GM18520 (cell line): ENCODE data around the gene EHMT1.

Experiments
- ATAC-seq: cut with Tn5 transposase; IDR thresholded peaks from one replicate; pipeline ENCODE4 v1.9.1; 2021; ENCODE audit not compliant: unreplicated experiment

EHMT1 gene

DNA sequence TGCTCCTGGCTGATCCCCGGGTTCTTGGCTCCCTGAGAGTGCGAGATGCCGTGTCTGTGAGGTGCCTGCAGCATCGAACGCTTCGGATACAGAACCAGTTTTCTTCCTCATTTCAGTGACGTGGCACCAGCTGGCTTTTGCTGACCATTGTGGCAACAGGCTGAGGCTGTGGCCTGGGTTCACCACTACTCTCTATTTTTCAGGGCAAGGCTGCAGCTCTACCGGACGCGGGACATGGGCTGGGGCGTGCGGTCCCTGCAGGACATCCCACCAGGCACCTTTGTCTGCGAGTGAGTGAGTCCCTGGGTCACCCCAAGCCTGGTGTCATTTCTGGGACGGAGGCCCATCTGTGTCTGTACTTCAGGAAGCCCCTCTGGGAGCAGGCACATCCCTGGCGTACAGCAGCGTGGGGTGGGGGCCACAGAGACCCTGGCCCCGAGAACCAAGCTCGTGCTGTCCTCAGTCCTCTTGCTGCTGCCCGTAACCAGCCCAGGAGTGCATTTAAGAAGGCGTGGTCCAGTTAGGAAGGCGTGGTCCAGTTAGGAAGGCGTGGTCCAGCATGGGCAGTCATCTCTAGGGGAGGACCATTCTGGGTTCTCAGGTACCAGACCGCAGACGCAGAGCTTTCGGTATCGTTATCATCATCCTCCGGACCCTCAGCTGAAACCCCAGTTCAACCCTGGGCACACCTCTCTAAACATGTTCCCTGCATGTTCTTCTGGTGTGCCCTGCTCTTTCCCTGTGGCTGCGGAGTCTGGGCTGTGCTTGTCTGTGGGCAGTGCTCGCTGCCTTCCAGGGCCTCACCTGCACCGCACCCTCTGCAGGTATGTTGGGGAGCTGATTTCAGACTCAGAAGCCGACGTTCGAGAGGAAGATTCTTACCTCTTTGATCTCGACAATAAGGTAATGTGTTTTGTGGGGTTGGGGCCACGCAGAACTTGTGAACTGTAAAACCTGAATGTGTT is 198.7 kb downstream of the EHMT1 start:
- no peak for ATAC-seq

DNA sequence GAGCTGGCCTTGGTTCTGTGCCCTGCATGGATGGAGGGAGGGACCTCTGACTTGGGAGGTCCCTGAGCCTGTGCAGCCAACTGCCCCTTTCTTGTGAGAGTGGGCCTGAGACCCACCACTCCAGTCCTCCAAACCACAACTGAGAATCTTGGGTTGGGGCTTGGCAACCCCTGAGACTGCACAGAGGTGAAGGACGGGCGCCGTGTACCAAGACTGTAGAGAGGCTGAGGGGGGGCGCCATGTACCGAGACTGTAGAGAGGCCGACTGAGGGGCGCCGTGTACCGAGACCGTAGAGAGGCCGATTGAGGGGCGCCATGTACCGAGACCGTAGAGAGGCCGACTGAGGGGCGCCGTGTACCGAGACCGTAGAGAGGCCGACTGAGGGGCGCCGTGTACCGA is 199.5 kb downstream of the EHMT1 start:
- ATAC-seq = no peak

GRCh38 chr9:137820161-137820855 is 201.5 kb downstream of the EHMT1 start:
- ATAC-seq = no peak

GRCh38 chr9:137823986-137824771 is 205.4 kb downstream of the EHMT1 start:
- ATAC-seq = no peak

DNA sequence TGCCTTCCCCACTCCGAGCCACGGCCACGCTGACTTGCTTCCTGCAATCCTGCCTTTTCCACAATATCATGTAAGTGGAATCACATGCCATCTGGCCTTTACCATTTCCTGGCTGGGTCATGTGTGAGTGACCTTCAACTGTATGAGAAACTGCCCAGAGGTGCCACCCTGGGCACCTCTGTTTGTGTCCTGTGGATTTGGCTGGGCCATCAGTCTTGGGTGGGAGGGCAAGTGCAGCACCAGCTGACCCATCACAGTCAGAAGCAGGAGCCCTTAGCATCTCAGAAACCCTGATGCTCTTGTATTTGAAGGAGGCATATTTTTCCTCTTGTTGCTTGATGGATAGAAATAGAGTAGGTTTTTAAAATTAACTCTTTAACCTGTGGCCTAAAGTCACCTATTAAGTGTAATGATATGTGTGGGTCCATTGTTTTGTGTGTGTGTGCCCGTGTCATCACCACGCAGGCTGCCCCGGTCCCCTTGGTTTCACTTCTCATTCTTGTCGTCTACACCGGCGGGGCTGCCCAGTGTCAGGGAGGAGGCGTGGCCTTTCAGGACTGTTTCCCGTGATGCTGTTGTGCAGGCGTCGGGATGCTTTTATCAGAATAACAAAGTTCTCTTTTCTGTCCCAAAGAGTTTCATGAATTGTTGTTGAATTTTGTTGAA is 206.7 kb downstream of the EHMT1 start:
- ATAC-seq = no peak

GRCh38 chr9:137827908-137828526 is 209.2 kb downstream of the EHMT1 start:
- ATAC-seq = no peak

DNA sequence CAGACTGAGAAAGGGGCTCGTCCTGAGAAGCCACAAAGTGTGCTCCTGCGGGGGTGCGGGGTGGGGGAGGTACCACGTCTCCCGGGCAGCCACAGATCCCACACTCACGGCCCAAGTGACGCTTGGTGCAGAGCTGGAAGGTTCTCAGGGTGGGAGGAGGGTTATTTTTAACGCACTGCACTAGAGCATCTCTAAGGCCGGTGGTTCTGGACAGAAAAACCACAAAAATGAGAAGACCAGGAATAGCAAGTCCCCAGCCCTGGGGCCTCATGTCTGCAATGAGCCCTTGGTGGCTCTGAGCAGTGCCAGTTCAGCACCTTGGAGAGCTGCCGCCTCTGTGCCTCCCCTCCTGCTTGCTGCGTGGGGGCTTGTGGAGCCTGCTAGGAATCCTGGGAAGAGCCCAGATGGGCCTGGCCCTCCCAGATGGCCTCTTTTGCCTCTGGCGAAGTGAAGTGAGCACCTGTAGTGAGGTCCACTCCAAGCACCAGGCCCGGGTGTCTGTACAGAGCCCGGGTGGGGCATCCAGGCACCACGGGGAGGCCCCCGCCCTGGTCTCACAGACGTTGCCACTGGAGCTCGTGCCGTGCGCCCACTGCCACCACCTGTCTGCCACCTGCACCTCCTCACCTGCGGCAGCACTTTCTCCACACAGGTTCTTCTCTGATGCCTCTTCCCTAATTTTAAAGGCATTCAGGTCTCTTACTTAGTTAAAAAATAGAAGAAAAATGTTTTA is 209.9 kb downstream of the EHMT1 start:
- no peak for ATAC-seq

DNA sequence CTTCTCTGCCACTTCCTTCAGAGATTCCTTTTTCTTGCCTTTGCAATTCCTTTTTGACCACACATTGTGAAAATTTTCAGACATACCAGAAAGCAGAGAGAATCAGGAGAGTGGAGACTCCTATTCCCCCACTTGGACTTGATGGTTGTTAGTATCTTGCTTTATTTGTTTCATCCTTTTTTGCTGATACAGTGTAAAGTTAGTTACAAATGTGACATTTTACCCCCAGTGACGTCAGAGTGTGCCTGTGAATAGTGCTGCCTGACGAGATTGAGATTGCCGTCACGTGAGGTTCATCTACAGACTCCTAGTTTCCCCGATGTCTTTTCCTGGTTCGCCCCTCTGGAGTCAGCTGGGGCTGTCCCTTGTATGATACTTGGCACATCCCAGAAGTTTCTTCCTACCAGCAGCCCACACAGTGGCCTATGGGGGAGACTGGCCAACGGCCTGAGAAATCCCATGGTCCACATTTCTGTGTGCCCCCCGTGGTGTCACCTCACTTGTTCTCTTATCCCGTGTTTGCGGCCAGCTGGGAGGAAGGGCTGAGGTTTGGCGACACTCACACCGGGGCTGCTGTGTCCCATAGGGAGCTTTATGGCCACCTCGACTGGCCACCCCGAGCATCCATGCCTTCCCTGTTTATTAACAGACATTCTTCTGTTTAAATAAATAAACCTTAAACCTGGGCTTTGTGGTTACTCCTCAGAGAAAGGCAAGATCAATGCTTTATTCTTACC is 210.6 kb downstream of the EHMT1 start:
- ATAC-seq = no peak

DNA sequence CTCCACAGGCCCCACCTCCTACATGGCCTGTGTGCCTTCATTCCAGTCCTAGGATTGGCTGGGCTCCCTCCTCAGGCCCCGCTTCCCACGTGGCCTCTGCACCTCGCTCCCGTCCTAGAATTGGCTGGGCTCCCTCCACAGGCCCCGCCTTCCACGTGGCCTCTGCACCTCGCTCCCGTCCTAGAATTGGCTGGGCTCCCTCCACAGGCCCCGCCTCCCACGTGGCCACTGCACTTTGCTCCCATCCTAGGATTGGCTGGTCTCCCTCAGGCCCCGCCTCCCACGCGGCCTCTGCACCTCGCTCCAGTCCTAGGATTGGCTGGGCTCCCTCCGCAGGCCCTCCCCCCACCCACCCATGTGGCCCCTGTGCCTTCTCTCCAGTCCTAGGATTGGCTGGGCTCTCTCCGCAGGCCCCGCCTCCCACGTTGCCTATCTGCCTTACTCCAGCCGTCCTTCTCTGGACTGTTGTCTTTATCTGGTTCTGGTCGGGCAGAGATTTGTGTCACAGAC is 213.4 kb downstream of the EHMT1 start:
- no peak for ATAC-seq

- no peak for ATAC-seq
Observed at GRCh38 chr9:137832830-137833590, 214.2 kb downstream of the EHMT1 start.

DNA sequence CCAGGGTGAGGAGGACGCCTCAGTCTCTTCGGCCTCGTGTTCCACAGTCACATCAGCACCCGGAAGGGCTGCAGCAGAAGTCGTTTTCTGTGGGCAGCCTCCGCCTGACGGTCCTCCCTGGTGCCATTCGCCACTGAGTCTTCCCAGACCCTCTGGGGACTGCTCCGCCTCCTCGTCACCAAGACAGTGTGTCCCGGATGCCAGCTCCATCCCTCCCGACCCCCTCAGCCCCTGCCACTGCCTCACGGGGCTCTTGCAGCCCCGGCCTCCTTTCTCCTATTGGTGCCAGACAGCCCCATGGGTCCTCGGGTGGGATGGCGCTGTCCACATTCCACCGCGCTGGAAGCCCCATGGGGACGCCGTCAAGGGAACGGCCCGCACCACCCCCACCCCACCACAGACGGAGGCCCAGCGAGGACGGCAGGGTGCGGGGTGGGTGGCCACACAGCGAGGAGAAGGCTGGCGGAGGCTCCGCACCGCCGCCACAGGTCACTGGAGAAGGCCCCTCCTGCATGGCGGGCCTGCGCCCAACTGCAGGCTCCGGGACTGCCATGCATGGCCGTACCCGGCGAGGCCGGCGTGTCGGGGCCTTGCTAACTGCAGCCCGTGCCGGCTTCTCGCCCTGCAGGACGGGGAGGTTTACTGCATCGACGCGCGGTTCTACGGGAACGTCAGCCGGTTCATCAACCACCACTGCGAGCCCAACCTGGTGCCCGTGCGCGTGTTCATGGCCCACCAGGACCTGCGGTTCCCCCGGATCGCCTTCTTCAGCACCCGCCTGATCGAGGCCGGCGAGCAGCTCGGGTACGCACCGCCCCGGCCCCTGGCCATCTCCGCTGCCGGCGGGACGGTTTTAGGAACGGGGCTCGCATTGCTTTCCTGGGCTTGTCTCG is 215.2 kb downstream of the EHMT1 start:
- ATAC-seq = no peak

- no peak for ATAC-seq
Observed at GRCh38 chr9:137834846-137835546, 216.2 kb downstream of the EHMT1 start.

- no peak for ATAC-seq
Observed at GRCh38 chr9:137836151-137836830, 217.5 kb downstream of the EHMT1 start.

DNA sequence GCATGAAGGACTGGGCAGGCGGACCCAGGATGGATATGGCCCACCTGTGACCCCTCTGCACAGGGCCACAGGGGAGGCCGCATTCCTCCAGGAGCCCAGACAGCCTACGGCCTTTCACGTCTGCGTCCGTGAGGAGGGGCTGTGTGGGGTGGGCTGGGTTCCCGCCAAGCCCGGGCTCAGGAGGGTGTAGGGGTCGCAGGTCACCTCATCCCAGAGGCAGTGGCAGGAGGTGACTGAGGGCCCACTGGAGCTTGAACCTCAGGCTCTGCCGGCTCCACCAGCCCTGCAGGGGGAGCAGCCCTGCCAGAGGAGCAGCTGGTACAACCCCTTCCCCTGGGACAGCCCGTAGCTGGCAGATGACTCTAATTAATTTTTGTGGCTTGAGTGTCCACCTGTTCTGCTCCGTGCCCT is 218.0 kb downstream of the EHMT1 start:
- ATAC-seq = no peak

DNA sequence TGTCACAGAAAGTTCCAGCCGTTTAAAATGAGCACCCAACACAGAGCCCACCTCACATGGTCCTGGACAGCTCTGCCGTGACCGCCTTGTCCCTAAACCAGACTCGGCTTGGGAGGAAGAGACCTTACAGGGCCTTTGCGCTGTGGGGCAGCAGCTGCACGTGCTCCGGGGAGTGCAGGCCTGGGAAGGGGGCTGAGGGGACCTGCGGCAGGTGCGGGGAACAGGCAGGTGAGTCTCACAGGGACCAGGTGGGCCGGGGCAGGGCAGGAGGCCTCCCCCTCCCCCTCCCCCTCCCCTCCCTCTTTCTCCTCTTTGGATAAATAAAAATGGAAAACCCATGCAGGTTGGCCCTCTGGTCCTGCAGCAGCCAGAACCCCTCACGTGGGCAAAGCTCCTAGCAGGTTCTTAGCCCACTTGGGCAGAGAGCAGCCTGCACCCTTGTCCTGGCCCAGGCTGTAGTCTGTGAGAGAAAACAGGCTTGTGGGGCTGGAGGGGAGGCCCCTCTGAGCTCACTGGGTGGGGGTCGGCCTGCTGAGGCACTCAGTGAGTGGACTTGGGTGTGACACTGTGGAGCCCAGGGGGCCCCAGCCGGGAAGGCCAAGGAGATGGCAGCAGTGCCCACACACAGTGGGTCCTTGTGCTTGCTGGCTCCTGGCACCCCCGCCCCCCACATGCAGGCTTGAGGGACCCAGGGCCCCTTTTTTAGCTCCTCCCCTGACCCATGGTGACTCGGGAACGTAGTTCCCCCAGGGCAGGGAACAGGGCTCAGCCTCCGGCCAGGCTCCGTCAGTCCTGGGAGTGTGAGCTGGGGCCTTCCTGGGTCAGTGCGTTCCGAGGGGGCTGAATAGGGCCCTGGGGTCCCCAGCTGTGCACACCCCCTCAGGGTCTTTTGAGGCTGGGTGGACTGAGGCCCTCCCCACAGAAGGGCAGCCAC is 218.8 kb downstream of the EHMT1 start:
- ATAC-seq = no peak
